ENCODE results near the gene PDE4D.

- TF ChIP-seq CTCF (conservative IDR thresholded peaks at IDR 0.05; ENCODE audit: low read depth, low read length) (no peak), EZH2 (IDR thresholded peaks at IDR 0.05; ENCODE audit: low read length, unreplicated experiment) (no peak)
Observed at GRCh38 chr5:59275170-59275509, 618.4 kb downstream of the PDE4D start.
